Neutrophil (primary cell): ENCODE results near the gene LRRC55.

Source experiments
- H3K27ac ChIP-seq: fragments of 200-600 bp; sonication (generic); 2 replicates; pipeline ENCODE4 v1.5.1; 2016; ENCODE audit warnings: mild to moderate bottlenecking, moderate library complexity
- H3K27me3 ChIP-seq: fragments of 200-600 bp; sonication (generic); 2 replicates; pipeline ENCODE4 v1.6.0; 2016; ENCODE audit warnings: mild to moderate bottlenecking
- H3K36me3 ChIP-seq: fragments of 200-600 bp; sonication (generic); 2 replicates; pipeline ENCODE4 v1.5.1; 2017
- H3K4me1 ChIP-seq, 2 experiments: fragments of 200-600 bp in 1 of 2; sonication (generic) in 1 of 2; 1 replicate in 1 of 2; 2 replicates in 1 of 2; pipeline versions ENCODE4 v1.5.1 to v1.6.1; 2013 to 2016; ENCODE audit warnings: low read depth in 1 of 2, low read length in 1 of 2, mild to moderate bottlenecking in 1 of 2, moderate library complexity in 1 of 2; ENCODE audit not compliant: control insufficient read depth in 1 of 2, insufficient read depth in 1 of 2
- H3K4me3 ChIP-seq, 2 experiments: fragments of 200-600 bp in 1 of 2; sonication (generic) in 1 of 2; 1 replicate in 1 of 2; 2 replicates in 1 of 2; pipeline ENCODE4 v1.5.1; 2013 to 2016; ENCODE audit warnings: low read depth in 1 of 2, low read length in 1 of 2, mild to moderate bottlenecking in 1 of 2, moderate library complexity in 1 of 2
- H3K9me3 ChIP-seq: fragments of 200-600 bp; sonication (generic); 2 replicates; pipeline ENCODE4 v1.5.1; 2016
- TF ChIP-seq, protein P1 (sequence below): fragments of 200-600 bp; sonication (generic); IDR thresholded peaks from 2 replicates; pipeline ENCODE4 v1.5.1; 2016; ENCODE audit warnings: antibody characterized with exemption

Gene LRRC55

GRCh38 chr11:57224537-57224936 lies 42.8 kb downstream of the LRRC55 start:
- H3K27ac ChIP-seq = no peak overlapping the region
- no peaks in the 10 kb centered on the region for H3K9me3 ChIP-seq
- TF ChIP-seq, protein P1, sequence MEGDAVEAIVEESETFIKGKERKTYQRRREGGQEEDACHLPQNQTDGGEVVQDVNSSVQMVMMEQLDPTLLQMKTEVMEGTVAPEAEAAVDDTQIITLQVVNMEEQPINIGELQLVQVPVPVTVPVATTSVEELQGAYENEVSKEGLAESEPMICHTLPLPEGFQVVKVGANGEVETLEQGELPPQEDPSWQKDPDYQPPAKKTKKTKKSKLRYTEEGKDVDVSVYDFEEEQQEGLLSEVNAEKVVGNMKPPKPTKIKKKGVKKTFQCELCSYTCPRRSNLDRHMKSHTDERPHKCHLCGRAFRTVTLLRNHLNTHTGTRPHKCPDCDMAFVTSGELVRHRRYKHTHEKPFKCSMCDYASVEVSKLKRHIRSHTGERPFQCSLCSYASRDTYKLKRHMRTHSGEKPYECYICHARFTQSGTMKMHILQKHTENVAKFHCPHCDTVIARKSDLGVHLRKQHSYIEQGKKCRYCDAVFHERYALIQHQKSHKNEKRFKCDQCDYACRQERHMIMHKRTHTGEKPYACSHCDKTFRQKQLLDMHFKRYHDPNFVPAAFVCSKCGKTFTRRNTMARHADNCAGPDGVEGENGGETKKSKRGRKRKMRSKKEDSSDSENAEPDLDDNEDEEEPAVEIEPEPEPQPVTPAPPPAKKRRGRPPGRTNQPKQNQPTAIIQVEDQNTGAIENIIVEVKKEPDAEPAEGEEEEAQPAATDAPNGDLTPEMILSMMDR = no peak
- peaks cover 13% of the 10 kb centered on the region for H3K27me3 ChIP-seq
- H3K36me3 ChIP-seq = no peaks in the 10 kb centered on the region
- H3K4me3 ChIP-seq = no peak overlapping the region
- no peaks in the 10 kb centered on the region for H3K4me1 ChIP-seq

DNA sequence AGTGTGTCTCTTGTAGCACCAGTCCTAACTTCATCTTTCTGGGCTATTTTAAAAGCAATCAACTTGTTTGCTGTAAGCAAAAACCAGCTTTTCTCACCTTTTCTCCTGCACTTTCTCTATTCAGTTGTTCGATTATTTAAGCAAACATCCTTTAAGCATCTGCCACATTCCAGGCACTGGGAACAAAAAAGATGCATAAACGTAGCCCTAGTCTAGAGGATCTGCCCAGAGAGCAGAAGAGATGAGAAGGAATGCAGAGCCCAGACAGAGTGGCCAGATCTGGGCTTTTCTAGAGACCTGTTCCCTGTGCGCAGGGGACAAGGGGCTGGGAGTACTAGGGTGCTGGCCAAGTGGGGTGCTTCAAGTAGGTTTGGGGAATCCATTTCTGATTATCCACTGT lies 46.8 kb downstream of the LRRC55 start:
- H3K36me3 ChIP-seq = no peaks in the 10 kb centered on the region
- peaks cover 54% of the 10 kb centered on the region for H3K27me3 ChIP-seq
- no peaks in the 10 kb centered on the region for H3K4me1 ChIP-seq
- no peak overlapping the region for H3K27ac ChIP-seq
- H3K4me3 ChIP-seq = no peak overlapping the region
- no peaks in the 10 kb centered on the region for H3K9me3 ChIP-seq
- TF ChIP-seq, protein P1 = no peak

- H3K27ac ChIP-seq = no peak overlapping the region
- peaks cover 71% of the 10 kb centered on the region for H3K27me3 ChIP-seq
- H3K4me3 ChIP-seq = no peak overlapping the region
- H3K9me3 ChIP-seq = no peaks in the 10 kb centered on the region
- H3K36me3 ChIP-seq = no peaks in the 10 kb centered on the region
- no peaks in the 10 kb centered on the region for H3K4me1 ChIP-seq
- TF ChIP-seq, protein P1 = no peak
Observed at GRCh38 chr11:57230316-57230715, 48.6 kb downstream of the LRRC55 start.

DNA sequence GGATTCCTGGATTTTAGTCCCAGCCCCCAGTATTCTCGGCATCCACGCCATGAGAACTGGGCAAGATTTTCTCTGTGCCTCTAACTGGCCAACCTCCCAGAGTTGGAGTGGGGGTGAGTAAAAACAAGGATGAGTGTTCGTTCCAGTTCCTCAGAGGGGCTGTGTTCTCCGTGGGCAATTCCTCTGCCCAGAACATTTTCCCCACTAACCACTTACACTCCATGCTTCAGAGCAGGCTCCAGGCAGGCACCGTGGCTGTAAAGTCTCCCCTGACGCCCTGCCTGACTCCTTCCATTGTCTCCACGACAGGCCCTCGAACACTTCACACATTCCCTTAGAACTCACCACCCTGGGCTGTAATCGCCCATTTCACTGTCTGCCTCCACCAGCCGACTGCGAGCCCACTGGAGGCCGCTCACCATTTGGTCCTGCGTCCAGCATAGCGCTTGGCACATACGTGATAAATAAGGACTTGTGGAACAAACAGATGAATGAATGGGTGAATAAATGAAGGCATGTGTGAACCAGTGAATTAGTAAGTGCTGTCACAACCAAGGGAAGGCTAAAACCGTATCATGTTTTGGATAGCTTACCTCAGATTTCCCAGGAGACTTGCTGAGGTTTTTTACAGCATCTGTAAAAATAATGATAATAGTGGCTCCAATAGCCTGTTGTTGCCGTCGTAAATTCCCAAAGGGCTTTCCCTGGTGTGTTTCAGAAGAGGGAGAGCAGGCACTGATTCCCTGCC lies 49.2 kb downstream of the LRRC55 start:
- Histone ChIP-seq H3K27me3 (peaks cover 77% of the 10 kb centered on the region), H3K4me1 (no peaks in the 10 kb centered on the region), H3K27ac (no peak overlapping the region), H3K36me3 (no peaks in the 10 kb centered on the region), H3K4me3 (no peak overlapping the region), H3K9me3 (no peaks in the 10 kb centered on the region)
- TF ChIP-seq, protein P1 = no peak

GRCh38 chr11:57231539-57232253 lies 49.9 kb downstream of the LRRC55 start:
- Histone ChIP-seq H3K4me3 (no peak overlapping the region), H3K4me1 (no peaks in the 10 kb centered on the region), H3K9me3 (no peaks in the 10 kb centered on the region), H3K36me3 (no peaks in the 10 kb centered on the region), H3K27me3 (peaks cover 85% of the 10 kb centered on the region), H3K27ac (no peak overlapping the region)
- TF ChIP-seq, protein P1 = no peak
